HG03520 (cell line): ENCODE results near the gene KCNQ2.
"Not testable (repeated sequence)": the region's sequence is repeated elsewhere in the genome, so short reads cannot be mapped to it uniquely, and the experiment has no call there.

ENCODE experiments used
- ATAC-seq: cut with Tn5 transposase; IDR thresholded peaks from one replicate; pipeline ENCODE4 v1.9.1; 2021; ENCODE audit warnings: mild to moderate bottlenecking, moderate library complexity; ENCODE audit not compliant: unreplicated experiment

The KCNQ2 gene

DNA sequence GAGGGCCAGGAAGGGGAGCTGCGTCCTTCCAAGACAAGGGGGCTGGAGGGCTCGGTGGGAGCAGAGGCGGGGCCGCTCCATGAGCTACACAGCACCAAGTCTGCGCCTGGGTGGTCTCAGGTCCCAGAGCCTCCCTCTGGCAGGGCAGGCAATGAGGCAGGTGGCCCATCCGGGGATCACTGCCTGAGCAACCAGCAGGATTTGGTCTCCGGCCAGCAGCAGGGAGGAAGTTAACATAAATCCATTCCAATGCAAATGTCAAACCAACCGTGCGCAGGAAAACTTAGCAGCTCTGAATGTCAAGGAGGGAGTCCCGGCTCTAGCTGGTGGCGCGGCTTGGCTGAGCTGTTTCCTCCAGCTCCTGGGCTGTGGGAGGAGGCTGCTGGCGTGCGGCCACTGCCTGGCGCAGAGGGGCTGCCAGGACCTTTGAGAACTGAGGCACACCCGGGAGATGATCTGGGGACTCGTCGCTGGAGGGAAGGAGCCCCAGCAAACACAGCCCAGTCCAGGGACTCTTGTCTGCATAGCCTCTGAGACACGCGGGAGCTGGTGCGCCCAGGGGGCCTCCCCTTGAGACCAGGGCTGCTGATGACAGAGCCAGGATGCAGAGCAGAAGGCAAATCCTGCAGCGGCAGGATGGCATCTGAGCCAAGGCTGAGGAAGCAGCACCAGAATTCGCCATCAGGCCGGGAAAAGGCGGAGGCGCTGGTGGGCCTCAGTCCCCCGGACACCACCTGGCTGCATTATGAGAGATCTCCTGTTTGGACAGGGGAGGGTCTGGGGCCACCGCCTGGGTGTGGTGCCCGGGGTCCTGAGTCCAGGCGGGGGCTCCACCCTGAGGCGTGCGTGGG is 78.2 kb downstream of the KCNQ2 start:
- no peak for ATAC-seq

DNA sequence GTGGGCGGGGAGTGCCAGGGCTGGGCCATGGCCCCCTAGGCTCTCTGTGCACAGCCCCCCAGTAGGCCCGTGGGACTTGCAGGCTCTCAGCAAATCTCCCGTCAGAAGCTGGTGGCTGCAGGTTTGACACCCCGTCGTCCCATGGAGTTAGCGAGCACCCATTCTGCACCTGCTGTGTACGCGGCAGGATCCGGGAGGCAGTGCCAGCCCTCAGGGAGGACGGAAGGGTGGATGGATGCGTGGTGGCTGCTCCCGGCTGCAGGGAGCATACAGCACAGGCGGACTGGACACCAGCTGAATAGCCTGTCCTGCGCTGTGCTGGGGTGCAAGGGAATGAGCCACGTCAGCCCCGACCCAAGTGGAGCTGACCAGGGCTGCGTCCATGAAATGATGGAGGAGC is 78.9 kb downstream of the KCNQ2 start:
- no peak for ATAC-seq

DNA sequence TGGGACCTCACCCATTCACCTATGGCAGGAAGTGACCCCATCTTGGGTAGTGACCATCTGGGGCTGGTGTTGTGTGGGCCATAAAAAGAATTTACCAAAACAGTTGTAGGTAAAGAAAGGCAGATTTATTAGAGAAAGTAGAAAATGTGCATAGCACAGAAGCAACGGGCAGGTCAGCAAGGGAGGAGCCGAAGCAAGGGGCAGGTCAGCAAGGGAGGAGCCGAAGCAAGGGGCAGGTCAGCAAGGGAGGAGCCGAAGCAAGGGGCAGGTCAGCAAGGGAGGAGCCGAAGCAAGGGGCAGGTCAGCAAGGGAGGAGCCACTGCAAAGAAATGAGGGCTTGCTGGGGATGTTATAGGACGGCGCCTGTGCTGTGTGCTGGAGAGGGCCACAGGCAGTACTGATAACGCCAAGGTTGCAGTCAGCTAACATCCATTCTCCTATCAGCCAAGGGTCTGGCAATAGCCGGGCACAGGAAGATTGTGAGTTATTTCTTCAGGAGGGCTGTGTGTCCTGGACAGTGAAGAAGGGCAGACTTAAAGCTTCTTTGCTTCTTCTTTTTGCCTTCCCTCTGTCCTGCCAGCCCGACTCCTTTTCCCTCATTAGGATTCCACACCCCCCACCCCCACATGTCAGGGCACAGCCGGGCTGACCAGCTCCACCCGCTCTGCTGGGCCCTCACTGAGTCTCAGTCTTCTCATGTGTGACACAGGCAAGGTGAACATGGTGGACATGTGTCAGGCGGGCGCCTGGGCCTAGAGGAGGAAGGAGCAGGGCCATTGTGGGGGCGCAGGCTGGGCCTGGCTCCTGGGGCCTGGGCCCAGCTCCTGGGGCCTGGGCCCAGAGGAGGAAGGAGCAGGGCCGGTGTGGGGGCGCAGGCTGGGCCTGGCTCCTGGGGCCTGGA is 79.7 kb downstream of the KCNQ2 start:
- ATAC-seq: no peak

DNA sequence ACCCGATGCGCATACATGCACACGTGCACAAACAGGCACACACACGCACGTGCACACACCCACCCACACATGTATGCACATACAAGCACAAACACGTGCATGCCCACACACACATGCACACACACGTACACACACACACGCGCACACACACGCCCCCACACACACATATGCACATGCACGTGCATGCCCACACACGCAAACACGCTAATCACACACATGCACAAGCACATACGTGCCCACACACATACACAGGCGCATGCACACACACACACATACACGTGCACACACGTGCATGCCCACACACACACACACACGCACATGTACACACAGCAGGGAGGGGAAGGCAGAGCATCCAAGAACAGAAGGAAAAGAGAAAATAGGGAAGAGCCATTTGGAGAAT is 84.5 kb downstream of the KCNQ2 start:
- ATAC-seq: no peak

DNA sequence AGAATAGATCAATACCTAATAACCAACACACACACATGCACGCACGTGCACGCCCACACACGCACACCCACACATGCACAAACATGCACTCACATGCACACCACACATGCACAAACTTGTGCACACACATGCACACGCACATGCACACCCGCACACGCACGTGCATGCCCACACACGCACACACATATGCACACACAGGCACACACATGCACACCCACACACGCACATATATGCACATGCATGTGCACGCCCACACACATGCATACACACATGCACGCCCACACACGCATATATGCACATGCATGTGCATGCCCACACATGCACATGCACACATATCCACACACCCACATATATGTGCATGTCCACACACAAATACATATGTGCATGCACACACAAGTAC is 85.1 kb downstream of the KCNQ2 start:
- no peak for ATAC-seq

DNA sequence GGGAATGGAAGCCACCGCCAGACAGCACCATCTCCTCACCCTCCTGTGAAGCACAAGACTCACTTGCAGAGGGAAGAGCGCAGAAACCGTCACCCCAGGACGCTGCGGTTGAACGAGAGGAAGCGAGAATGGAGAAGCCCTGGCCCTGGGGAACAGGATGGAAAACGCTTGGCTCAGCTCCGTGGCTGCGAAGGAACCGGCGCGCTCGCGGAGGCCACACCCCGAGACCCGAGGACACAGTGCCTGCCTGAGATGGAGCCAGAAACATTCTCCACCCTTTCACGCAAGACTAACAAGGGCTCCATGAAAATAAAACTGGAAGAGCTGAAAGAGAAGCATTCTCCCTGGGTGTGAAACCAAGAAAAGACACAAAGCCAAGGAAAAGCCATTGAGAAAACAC is 86.0 kb downstream of the KCNQ2 start:
- ATAC-seq: no peak

DNA sequence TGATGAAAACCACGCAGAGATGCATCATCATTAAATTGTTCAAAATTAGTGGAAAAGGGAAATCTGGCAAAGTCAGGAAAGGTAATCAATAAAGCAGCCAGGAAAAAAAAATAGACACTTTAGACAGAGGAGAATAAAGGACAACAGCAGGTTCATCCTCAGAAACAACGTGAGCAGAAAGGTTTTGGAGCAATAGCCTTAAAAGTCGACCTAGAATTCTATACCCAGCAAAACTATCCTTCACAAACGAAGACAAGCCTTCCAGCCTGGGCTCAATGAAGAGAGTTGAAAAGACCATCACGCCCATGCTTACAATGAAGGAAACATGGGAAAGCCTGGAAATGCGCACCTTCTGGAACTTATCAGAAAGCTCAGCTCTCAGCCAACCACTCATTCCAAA is 86.6 kb downstream of the KCNQ2 start:
- no peak for ATAC-seq

DNA sequence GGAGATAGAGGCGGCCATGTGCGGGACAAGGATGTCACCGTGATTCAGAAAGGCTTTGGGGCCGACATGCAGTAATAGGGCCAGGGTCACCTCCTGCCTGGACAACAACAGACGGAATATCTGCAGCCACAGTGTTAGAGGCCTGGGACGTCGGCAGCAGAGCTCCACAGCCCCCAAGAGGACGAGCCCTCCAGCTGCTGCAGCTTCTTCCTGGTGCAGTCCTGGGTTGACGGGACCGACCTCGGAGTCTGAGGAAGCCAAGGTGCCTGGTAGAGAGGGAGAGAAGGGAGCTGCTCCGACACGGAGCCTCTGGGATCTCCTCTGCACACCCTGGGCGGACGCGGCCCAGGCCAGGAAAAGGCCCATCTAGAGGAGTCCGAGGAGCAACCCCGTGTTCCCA is 88.1 kb downstream of the KCNQ2 start:
- ATAC-seq: no peak

DNA sequence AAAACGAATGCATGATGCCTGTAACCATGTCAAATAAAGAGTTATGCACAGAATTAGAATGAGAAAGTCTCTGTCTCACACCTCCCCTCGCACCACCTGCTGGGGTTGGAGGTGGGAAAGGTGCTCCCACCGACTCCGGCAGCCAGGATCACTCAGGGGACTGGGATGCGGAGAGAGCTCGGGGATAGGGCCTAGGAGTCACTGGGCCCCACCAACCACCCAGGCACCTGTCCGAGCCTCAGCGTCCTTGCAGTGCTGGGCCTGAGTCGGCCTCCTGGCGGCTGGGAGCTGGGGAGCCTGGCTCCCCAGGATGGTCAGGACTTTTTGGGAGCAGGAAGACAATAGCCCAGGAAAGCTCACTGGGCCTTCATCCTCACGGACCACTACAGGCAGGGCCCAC is 88.9 kb downstream of the KCNQ2 start:
- ATAC-seq: no peak

DNA sequence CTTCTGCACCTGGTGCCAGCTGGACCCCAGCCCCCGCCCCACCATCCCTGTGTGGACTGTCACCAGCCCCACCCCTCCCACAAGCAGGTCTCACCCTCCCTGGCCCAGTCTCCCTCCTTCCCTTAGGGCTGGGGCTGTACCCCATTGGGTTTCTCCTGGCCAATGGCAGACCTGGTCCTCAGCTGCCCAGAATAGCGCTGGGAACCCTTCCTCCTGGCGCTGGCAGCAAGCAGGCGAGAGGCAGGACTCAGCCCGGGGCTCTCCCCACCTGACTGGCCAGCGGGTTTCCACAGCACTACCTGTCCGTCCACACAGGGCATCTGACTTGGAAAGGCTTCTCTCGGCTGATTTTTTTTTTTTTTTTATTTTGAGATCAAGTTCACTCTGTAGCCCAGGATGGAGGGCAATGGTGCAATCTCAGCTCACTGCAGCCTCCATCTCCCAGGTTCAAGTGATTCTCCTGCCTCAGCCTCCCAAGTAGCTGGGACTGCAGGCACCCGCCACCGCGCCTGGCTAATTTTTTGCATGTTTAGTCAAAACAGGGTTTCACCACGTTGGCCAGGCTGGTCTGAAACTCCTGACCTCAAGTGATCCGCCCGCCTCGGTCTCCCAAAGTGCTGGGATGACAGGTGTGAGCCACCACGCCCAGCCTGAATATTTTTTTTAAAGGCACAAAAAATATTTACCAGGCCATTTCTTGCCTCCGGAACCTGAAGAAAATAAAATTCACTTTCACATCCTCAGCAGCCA is 89.7 kb downstream of the KCNQ2 start:
- no peak for ATAC-seq

DNA sequence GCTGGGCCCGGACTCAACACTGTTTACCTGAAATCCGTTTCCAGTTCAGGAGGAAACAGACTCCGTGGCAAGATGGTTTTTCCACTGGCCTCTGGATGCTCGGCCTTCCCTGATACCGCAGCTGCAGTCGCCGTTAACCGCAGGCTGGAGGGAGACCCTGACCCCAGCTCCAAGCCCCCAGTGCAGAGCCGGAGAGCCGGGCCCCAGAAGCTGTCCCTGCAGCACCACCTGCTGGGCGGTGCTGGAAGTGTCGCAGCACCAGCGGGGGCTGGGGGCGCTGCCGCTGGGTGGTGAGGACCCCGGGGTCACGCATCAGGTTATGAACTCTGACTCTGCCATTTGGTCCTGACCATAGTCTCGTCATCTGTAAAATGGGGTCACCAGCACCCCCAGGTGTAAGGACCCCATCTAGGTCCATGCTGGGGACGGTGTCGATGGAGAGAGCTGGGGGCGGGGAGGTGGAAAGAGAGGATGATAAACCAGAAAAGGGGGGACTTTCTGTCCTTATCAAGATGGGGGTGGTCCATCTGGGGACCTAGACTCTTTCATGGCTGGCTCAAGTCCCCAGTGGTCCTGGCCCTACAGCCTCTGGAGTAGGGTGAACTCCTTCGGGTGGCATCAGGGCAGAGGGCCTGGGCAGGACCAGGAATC is 90.5 kb downstream of the KCNQ2 start:
- no peak for ATAC-seq

DNA sequence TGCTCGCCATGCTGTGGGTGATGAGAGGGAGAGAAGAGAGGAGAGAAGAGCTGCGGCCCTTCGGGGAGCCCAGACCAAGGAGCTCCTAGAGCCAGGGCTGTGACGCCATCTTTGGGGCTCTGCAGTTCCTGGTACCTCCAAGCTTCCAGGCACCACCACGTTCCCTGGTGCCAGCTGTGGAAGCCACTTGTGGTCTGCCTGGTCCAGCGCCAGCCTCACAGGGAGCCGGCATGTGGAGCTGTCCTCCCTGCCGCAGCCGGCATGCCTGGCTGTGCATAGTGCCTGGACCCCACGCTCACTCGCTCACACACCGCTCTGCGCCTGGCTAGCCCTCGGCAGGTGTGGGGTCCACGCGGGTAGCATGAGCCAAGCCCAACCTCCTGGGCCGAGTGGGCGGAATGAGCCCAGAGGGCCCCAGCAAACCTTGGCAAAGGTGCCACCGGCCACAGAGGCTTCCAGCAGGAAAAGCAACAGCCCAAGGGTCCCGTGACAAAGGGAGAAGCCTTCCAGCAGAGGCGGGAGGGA is 92.0 kb downstream of the KCNQ2 start:
- no peak for ATAC-seq

DNA sequence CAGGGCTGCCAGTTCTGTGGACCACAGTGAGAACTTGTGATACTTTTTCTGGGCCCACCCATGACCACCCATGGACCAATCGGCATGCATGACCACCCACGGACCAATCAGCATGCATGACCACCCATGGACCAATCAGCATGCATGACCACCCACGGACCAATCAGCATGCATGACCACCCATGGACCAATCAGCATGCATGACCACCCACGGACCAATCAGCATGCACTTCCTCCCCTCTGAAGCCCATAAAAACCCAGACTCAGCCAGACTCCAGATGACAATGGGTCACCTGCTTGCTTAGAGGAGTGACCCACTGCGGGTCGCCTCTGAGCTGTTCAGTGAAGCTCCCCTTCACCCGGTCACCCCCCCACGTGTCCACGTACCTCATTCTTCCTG is 92.6 kb downstream of the KCNQ2 start:
- ATAC-seq: not testable (repeated sequence)

DNA sequence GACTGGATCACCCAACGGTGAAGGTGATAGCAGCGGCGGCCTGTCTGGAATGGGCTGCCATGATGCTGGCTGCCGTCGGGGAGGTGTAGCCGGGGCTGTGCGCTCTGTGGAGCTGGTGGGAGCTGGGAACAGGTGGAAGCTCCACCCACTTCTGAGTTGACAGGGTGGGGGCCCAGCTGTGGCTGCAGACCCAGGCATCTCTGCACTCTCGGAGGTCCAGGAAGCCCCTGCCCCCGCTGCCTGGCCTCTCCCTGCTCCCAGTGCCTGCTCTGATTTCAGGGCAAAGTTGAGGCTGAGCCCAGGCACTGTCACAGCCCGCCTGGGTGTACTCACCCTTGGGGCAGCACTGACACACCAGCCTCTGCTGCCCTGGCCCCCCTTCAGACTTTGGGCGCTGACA is 93.2 kb downstream of the KCNQ2 start:
- ATAC-seq: no peak

DNA sequence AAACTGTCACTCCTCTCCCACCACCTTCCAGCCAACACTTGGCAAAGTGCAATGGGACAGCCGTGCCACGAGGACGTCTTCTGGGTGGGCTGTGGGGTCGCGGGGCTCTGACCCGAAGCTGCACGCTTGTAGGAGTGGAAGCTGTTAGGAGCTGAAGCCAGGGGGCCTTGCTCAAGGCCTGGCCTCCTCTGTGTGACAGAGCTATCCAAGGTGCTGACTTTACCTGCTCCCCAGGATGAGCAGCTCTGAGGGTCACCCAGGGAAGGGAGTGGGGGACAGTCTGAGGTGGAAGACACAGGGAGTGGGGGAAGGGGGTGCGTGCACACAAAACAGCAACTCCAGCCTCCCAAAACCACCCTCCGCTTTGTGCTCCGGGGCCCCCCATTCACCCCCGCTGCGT is 93.8 kb downstream of the KCNQ2 start:
- no peak for ATAC-seq

DNA sequence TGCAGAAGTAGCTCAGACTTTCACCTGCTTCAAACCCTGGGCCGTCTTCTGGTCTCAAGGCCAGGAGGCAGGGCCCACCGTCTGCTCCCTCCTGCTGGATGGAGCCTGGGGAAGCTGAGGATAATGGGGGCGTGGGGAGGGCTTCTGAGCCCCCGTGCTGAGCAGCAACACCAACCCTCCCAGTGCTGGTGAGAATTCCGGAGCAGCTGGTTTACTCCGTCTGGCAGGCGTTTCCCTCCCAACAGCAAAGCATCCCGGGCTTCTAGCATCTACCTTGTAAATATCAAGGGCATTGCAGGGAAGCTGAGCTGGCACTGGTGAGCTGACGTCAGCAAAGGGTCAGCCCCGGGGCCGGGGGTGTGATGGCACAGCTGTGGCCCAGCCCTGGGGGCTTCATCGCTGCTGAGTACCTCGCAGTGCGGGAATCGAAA is 94.5 kb downstream of the KCNQ2 start:
- no peak for ATAC-seq

DNA sequence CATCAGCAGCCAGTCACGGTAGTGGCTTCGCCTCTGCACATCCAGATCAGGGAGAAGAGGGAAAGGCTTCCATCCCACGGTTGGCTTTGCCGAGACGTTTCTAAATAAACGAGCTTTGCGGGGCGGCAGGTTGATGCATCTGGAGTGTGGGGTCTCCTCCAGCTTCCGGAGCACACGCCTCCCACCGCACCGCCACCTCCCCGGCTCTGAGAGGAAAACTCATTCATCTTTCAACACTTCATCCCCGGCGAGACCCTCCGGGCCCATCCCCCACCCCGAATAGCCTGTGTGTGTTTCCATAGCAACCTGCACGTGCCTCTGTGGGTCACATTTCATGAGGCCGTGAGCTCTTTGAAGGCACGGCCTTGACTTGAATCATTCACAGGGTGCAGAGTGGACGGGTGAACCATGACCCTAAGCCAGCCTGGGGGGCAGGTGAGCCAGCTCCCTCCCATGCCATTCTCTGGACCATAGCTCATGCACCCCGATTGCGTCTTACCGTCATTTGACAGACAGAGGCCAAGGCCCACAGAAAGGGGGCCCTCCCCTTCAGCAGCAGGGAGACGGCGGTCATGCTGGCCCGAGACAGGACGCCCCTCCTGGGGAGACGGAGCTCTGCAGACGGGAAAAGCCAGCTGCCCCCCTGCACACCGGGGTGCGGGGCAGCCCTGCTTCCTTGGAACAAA is 95.1 kb downstream of the KCNQ2 start:
- no peak for ATAC-seq

DNA sequence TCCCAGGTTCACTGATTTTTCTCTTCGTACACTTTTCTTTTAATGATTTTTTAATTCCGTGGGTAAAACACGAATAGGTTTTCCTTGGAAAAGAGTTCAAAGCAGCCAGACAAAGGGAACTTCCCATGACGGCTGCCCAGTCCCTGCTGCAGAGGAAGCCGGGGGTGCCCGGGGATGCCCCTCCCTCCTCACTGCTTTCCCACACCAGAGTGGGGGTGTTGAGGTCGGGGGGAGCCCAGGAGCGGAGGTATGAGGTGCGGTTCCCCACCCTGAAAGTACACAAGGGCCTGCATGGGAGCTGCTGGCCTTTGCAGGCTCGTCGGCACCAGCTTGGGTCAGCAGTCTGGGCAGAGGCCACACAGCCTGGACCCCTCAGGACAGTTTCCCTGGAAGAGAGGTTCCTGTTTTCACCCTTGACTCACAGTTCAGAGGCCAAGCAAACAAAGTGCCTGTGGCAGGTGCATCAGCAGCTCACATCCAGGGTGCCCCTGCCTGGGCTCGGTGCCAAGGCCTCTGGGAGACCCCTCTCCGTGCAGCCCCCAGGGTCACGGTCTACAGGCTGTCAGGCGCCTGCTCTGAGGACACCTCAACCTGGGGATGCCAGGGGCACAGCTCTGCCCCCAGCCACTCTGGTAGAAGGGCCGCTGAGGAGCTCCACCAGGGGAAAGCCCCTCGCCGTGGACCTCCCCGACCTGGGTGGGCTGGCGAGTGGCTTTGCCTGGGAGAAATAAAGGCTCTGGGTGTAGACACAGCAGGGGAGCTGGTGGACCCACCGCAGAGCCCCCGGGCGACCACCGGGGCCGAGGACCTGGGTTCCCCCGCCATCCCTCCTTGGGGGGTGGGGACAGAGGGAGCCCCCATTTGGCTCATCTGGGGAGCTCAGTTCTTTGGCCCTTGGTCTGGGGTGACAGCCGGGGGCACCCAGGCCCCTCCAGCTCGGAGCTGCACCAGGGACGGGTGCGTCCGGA is 95.9 kb downstream of the KCNQ2 start:
- no peak for ATAC-seq

DNA sequence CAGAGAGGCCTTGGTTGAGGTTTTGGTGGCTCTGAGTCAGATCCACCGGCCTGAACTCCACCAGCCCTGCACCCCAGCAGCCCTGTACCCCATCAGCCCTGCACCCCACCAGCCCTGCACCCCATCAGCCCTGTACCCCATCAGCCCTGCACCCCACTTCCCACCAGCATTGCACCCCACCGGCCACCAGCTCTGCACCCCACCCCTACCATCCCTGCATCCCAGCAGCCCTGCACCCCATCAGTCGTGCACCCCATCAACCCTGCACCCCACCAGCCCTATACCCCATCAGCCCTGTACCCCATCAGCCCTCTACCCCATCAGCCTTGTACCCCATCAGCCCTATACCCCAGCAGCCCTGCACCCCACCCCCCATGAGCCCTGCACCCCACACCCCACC is 97.0 kb downstream of the KCNQ2 start:
- ATAC-seq: no peak
